HL-60 (cell line): ENCODE data around the gene FAM72A.
"Not testable (repeated sequence)": the region's sequence is repeated elsewhere in the genome, so short reads cannot be mapped to it uniquely, and the experiment has no call there.

ENCODE experiments used
- GABPA ChIP-seq: IDR thresholded peaks from 2 replicates; pipeline ENCODE4 v1.6.1; 2012; ENCODE audit warnings: low read depth
- POLR2AphosphoS5 ChIP-seq: IDR thresholded peaks from 2 replicates; pipeline ENCODE4 v1.6.1; 2012; ENCODE audit warnings: low read depth
- SPI1 ChIP-seq: IDR thresholded peaks from 2 replicates; pipeline ENCODE4 v1.6.1; 2012; ENCODE audit warnings: low read depth, mild to moderate bottlenecking, borderline replicate concordance
- TF ChIP-seq, protein P1 (sequence below): IDR thresholded peaks from one replicate; pipeline ENCODE4 v1.5.1; 2011; ENCODE audit warnings: low read length, control low read depth, inconsistent platforms; ENCODE audit not compliant: insufficient read depth
- TF ChIP-seq, protein P2 (sequence below): IDR thresholded peaks from 2 replicates; pipeline ENCODE4 v1.6.1; 2012; ENCODE audit warnings: low read depth; ENCODE audit not compliant: insufficient replicate concordance

DNA sequence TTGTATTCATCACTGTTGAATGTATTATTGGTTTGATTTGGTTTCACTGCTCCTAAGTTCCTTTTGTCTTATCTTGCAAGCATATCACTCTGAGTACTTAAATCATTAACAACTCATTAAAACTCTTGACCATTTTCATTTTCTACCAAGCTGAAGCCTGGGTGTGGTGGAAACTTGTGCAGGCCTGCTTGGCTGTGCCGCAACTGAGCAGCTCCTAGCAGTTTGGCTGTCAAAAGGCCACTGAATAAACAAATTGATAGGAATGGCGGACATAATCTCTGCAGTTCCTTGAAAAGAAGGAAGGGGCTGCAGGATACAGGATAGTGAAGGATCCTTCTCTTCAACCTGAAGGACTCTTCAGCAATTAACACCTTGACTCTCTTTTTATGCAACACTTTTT lies 26.6 kb upstream of the FAM72A start:
- TF ChIP-seq, protein P1, sequence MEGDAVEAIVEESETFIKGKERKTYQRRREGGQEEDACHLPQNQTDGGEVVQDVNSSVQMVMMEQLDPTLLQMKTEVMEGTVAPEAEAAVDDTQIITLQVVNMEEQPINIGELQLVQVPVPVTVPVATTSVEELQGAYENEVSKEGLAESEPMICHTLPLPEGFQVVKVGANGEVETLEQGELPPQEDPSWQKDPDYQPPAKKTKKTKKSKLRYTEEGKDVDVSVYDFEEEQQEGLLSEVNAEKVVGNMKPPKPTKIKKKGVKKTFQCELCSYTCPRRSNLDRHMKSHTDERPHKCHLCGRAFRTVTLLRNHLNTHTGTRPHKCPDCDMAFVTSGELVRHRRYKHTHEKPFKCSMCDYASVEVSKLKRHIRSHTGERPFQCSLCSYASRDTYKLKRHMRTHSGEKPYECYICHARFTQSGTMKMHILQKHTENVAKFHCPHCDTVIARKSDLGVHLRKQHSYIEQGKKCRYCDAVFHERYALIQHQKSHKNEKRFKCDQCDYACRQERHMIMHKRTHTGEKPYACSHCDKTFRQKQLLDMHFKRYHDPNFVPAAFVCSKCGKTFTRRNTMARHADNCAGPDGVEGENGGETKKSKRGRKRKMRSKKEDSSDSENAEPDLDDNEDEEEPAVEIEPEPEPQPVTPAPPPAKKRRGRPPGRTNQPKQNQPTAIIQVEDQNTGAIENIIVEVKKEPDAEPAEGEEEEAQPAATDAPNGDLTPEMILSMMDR, result not testable (repeated sequence)
- not testable (repeated sequence) for TF ChIP-seq GABPA, POLR2AphosphoS5, SPI1
- TF ChIP-seq, protein P2, sequence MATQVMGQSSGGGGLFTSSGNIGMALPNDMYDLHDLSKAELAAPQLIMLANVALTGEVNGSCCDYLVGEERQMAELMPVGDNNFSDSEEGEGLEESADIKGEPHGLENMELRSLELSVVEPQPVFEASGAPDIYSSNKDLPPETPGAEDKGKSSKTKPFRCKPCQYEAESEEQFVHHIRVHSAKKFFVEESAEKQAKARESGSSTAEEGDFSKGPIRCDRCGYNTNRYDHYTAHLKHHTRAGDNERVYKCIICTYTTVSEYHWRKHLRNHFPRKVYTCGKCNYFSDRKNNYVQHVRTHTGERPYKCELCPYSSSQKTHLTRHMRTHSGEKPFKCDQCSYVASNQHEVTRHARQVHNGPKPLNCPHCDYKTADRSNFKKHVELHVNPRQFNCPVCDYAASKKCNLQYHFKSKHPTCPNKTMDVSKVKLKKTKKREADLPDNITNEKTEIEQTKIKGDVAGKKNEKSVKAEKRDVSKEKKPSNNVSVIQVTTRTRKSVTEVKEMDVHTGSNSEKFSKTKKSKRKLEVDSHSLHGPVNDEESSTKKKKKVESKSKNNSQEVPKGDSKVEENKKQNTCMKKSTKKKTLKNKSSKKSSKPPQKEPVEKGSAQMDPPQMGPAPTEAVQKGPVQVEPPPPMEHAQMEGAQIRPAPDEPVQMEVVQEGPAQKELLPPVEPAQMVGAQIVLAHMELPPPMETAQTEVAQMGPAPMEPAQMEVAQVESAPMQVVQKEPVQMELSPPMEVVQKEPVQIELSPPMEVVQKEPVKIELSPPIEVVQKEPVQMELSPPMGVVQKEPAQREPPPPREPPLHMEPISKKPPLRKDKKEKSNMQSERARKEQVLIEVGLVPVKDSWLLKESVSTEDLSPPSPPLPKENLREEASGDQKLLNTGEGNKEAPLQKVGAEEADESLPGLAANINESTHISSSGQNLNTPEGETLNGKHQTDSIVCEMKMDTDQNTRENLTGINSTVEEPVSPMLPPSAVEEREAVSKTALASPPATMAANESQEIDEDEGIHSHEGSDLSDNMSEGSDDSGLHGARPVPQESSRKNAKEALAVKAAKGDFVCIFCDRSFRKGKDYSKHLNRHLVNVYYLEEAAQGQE, result not testable (repeated sequence)
